AG10803 (cell line): ENCODE results near the gene MMS22L.
A peak's percentile ranks its signal among the peaks of the same experiment; 100 is the strongest.

ENCODE experiments used
- DNase-seq: peaks from one replicate; pipeline ENCODE4 v3.0.0; 2010; ENCODE audit warnings: low read depth
- H3K4me3 ChIP-seq: 2 replicates; pipeline ENCODE4 v1.5.1; 2011; ENCODE audit warnings: mild to moderate bottlenecking, low read length, control low read depth
- CTCF ChIP-seq: conservative IDR thresholded peaks from 2 replicates; pipeline ENCODE4 v1.5.1; 2011; ENCODE audit warnings: mild to moderate bottlenecking, low read length, control low read depth, inconsistent platforms

MMS22L gene

DNA sequence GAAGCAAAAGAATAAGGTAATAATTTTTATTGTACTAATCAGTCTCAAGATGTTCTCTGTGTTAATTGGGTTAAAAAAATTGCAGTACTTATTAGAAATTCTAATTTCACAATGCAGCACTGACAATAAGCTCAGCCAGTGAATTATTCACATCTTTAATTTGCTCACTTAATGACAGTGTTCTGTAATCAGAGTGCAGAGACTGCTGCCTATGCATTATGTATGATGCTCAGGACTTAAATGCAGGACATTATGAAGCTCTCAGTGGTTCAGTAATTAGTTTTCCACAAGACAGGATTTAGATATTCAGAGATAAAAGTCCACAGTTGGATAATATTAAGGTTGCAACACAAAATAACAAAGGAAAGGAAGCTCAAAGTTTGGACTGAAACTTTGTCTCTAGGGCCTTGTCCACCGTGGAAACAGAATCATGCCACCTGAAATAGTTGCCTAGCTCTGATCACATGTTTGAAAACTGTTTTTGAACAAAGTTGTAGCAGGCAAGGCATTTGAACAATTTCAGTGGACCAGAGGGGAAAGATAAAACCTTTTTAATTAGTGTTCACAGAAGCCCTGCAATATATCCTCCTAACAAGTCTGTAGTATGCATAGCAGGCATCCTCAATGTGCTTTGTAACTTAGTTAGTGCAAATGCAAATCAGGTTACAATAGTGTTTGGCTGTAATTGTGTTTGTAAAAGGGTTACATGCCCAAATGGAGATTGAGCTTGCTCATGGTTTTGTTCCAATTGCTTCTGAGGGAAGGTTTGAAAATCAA is 23.7 kb upstream of the MMS22L start:
- DNase-seq, result no peak

GRCh38 chr6:97305414-97306066 is 22.5 kb upstream of the MMS22L start:
- TF ChIP-seq CTCF, result no peak
- H3K4me3 ChIP-seq, result no peak overlapping the region
- DNase-seq, result no peak

More for the DNA sequence above, 23.7 kb upstream of the MMS22L start:
- no peak overlapping the region for H3K4me3 ChIP-seq
- no peak for TF ChIP-seq CTCF

GRCh38 chr6:97304701-97305100 is 21.7 kb upstream of the MMS22L start:
- DNase-seq, result no peak
- H3K4me3 ChIP-seq, result no peak overlapping the region
- TF ChIP-seq CTCF, result no peak

DNA sequence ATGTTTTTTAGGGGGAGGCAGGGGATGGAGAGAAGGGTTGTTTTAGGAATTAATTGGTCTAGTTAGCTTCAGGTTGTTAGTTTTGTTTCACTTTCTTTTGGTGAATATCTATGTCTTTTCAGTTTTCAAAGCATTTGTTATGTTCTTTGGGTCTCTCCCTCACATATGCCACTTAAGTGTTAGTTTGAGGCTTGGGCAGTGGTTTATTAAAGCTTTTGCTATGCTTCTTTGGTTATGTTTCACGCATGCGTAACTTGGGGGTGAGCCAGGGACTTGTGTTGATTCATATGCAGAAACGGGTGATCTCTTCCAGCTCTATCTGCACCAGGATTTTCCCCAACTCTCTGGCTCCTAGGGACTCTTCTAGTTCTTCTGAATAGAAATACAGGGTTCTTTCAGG is 11.4 kb upstream of the MMS22L start:
- peak; percentile 68 for DNase-seq
- H3K4me3 ChIP-seq, result no peak overlapping the region
- TF ChIP-seq CTCF, result no peak

GRCh38 chr6:97293198-97293696 is 10.2 kb upstream of the MMS22L start:
- H3K4me3 ChIP-seq, result no peak overlapping the region
- no peak for DNase-seq
- TF ChIP-seq CTCF, result no peak

GRCh38 chr6:97292671-97293070 is 9.7 kb upstream of the MMS22L start:
- H3K4me3 ChIP-seq, result no peak overlapping the region
- no peak for TF ChIP-seq CTCF
- peak; percentile 25 for DNase-seq

GRCh38 chr6:97291896-97292295 is 8.9 kb upstream of the MMS22L start:
- H3K4me3 ChIP-seq, result no peak overlapping the region
- no peak for TF ChIP-seq CTCF
- DNase-seq, result no peak
